Uterus (tissue), 2 donors: ENCODE measurements around the gene SMAD9.

Source experiments
- POLR2A ChIP-seq, 2 donors: fragments of 450-650 bp; IDR thresholded peaks; one replicate each; pipeline ENCODE4 v1.6.1; 2016; ENCODE audit warnings: antibody characterized with exemption in 2 of 2, mild to moderate bottlenecking in 1 of 2, moderate library complexity in 1 of 2
- TF ChIP-seq, protein P1 (sequence below), 4 experiments: fragments of 200-600 bp in 2 of 4; fragments of 450-650 bp in 2 of 4; sonication (generic) in 2 of 4; IDR thresholded peaks; one replicate each; pipeline ENCODE4 v1.5.1; 2016 to 2019; ENCODE audit warnings: antibody characterized with exemption in 4 of 4, mild to moderate bottlenecking in 2 of 4, moderate library complexity in 1 of 4

DNA sequence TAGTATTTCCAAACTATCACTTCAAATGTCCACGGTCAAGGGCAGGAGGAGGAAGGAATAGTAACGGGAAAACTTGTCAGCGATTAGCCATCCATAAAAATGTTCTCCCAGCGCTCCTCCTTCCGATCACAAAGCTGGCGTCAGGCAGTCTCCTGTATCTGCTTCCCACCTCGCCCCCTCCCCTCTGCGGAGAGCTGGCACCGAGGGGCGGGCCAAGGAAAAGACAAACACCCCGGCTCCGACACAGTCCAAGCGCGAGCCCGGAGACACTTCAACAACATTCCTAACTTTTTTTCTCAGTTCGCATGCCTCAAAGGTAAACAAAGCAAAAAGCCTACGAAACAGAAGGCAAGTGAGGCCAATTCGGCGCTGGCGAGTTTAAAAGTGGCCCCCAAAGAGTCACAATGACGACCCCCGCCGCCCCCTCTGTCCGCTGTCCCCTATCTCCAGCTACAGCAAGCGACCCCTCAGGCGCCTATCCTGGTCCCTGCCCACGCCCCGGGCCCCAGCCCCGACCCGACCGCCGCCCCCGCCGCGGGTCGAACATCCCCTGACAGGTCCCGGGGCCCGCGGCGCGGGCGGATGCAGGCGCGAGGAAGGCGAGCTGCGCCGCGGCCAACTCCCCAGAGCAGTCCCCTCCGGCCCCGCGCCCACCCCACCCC lies 736 bp downstream of the SMAD9 start:
- TF ChIP-seq, protein P1, sequence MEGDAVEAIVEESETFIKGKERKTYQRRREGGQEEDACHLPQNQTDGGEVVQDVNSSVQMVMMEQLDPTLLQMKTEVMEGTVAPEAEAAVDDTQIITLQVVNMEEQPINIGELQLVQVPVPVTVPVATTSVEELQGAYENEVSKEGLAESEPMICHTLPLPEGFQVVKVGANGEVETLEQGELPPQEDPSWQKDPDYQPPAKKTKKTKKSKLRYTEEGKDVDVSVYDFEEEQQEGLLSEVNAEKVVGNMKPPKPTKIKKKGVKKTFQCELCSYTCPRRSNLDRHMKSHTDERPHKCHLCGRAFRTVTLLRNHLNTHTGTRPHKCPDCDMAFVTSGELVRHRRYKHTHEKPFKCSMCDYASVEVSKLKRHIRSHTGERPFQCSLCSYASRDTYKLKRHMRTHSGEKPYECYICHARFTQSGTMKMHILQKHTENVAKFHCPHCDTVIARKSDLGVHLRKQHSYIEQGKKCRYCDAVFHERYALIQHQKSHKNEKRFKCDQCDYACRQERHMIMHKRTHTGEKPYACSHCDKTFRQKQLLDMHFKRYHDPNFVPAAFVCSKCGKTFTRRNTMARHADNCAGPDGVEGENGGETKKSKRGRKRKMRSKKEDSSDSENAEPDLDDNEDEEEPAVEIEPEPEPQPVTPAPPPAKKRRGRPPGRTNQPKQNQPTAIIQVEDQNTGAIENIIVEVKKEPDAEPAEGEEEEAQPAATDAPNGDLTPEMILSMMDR (IDR thresholded peaks at IDR 0.05) = no peak
- no peak for TF ChIP-seq POLR2A (IDR thresholded peaks at IDR 0.05)
